GM18498 (cell line): ENCODE data around the gene ADTRP.
A peak's percentile ranks its signal among the peaks of the same experiment; 100 is the strongest.
"Not testable (repeated sequence)": the region's sequence is repeated elsewhere in the genome, so short reads cannot be mapped to it uniquely, and the experiment has no call there.

Source experiments
- ATAC-seq: cut with Tn5 transposase; IDR thresholded peaks from one replicate; pipeline ENCODE4 v1.9.1; 2021; ENCODE audit warnings: mild to moderate bottlenecking, moderate library complexity; ENCODE audit not compliant: unreplicated experiment

ADTRP gene

DNA sequence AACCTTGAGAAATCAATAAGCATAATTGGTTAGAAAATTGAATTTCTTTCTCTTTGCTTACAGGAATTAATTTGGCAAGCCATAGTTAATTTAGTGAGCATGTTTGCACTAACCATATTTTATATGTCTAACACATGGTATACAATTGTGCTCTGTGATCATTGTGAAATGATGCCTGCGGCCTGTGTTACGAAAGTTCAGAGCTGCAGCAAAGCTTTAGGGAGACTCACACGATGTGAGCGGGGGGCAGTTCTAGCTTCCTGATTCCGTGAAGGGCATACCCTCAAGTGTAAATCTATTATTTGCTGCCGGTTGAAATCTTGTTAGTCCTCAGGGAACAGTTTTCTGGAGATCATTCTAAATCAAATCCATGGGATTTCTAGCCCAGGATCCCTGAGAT, 25.5 kb upstream of the ADTRP start:
- ATAC-seq = no peak

DNA sequence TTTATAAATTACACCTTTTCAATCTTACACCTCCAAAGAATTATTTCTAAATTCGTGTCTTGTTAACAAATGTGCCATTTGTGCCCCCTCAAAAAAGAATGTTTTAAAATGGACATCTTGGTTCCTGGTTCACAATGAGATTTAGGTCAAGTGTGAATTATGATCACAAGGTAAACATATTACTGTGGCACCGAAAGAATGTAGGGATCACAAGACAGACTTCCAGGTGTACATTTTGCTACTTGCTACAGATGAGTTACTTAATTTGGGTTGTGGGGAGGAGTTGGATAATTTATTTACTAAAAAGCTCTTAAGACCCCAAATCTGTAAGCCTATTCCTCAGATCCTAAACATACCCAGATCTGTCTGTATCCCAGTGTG, 25.0 kb upstream of the ADTRP start:
- ATAC-seq = no peak

- ATAC-seq = no peak
Measured at GRCh38 chr6:11802886-11803590, 24.4 kb upstream of the ADTRP start.

DNA sequence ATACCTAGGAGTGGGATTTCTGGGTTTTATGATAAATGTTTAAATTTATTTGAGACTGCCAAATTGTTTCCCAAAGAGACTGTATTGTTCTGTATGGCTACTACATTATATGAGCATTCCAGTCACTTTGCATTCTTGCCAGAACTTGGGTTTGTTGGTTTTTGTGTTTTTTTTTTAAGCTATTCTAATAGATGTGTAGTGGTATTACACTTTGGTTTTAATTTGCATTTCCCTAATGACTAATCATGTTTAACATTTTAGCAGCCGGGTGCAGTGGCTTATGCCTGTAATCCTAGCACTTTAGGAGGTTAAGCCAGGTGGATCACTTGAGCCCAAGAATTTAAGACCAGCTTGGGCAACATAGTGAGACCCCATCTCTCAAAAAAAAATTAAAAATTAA, 21.9 kb upstream of the ADTRP start:
- not testable (repeated sequence) for ATAC-seq

DNA sequence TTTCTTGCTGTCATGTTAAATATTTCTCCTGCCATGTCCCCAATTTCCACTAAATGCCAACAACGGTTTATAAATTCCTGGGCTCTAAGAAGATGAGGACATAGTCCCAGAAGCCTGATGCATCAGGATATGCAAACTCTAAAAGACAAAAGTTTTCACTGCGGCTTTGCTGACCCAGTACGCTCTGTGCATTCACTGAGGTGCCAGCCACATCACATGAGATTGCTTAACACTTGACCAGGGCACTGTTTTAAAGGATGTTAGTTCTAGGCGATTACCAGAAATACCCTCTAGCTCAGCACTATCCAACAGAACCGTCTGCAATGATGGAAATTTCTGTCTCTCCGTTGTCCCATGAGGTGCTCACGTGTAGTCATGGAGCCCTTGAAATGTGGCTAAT, 19.9 kb upstream of the ADTRP start:
- no peak for ATAC-seq

- no peak for ATAC-seq
Measured at GRCh38 chr6:11798096-11798495, 19.5 kb upstream of the ADTRP start.

DNA sequence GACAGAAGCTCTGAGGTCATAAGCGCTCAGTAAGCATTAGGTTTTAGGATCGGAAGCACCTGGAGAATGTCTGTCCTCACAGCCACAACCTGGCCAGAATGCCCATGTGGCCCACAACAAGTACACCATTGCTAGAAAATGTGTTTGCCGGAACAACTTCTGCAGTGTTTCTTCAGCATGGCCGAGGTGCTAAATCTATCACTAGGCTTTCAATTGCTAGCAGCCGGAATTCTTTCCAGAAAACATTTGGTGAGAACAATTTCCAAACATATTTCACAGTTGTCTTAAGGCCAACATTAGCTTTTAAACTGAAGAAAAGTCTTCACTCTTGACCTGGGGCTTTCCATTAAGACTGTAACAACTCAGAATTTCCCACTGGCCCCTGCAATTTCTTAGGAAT, 18.2 kb upstream of the ADTRP start:
- no peak for ATAC-seq

DNA sequence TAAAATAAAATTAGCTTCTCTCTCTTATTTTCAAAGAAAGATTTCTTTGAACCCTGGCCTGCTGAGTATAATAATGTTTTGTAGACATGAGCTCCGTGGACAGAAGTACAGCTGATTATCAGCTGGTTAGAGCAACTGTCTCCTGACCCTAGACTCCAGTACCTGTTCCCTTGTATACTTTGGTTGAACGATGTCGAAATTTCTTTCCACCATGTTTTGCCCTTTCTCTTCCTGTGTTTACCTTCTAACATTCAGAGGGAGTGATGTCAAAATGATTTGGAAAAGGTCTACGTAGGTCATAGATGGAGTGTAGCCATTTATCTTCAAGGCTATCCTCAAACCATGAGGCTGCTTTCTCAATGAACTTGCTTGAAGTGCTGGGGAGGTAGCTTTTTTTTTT, 16.8 kb upstream of the ADTRP start:
- ATAC-seq = no peak

- ATAC-seq = no peak
Measured at GRCh38 chr6:11793277-11793676, 14.7 kb upstream of the ADTRP start.

DNA sequence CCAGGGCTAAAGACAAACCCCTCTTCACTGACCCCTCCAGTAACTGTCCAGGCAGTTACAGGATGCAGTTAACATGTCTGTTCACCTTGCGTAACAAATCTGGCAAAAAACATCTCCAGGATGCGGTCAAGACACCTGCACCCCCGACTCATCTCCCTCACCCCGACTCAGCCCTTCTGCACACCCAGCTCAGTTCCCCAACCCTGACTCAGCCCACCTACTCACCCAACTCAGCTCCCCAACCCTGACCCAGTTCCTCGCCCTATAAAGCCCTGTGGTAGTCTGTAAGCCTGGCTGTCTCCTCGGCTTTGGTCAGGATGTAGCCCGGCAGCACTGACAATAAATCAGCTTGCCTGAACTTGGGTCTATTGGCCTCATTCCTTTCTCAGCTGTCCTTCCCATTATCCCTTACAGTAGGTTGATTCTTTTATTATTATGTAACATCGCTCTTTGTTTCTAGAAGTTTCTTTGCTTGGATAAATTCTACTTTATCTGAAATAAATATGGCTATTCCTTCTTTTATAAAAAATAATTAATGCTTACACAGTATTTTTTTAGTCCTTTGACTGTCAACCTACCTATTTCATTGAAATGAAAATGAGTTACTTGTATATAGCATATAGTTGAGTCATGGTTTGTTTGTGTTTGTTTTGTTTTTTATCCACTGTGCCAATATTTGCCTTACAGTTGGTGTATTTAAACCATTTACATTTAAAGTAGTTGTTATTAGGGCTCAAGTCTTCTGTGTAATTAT, 12.9 kb upstream of the ADTRP start:
- ATAC-seq = no peak

DNA sequence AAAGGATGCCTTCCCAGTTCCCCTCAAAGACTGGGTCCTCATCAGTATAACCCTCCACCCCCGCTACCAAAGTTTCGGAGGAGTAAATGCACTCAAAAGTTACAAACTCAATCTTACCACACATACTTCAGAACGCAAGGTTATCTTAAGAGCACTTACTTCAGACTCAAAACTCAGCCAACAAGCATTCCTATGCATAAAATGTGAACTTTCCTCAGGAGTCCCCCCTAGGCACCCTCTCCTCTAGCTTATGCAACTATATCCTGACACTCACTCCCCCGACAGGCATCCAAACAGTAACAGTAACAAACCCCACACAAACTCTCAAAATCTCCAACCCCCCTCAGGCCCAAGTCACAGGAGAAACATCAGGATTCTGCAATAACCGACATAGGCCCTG, 11.1 kb upstream of the ADTRP start:
- ATAC-seq = no peak

DNA sequence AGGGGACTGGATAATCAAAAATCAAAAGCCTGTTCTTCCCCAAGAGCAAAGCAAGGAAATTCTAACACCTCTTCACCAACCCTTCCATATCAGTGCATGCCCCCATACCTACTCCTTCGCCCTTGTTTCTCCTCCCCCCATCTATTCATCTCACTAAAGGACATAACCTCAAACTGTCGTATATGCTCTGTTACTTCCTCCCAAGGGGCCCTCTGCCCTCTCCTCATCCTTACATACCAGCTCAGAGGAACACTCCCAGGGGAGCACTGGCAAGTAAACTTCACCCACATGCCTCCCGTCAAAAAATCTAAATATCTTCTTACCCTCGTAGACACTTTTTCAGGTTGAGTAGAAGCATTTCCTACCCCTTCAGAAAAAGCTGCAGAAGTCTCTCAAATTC, 9.4 kb upstream of the ADTRP start:
- ATAC-seq = no peak

DNA sequence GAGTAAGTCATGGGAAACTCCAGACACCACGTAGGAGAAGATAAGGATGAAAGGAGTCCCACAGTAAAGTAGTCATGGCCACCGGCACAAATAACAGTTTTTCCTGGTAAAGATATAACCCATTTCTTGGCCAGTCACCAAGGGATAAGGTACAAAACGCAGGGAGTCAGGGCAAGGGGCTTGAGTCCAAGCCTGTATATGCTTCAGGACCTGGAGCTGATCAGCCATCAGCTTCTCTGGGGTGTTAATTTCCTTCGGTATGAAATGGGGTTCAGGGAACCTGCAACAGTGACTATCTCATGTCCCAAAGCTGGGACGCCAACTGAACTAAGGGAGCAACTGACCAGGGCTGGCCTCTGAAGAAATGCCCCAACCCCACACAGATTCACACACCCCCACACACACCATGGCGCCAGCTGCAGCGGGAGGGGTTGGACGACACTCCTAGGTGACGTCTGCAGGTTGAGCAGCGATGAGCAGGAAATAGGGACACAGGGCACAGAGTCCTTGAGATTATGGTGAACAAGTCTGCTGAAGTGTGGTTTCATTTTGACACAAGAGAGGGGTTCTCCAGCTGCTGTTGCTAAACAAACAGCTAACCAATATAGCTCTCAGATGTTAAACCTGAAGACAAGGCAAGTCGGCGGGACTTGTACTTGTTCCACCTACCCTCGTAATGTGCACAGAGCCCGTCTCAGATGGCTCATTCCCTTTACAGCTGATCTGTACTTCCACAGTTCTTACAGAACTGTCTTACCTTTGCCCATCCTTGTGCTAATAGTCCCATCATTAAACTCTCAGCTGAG, 7.4 kb upstream of the ADTRP start:
- peak; percentile 90 for ATAC-seq

GRCh38 chr6:11785415-11785773, 6.8 kb upstream of the ADTRP start:
- ATAC-seq = peak; percentile 61

DNA sequence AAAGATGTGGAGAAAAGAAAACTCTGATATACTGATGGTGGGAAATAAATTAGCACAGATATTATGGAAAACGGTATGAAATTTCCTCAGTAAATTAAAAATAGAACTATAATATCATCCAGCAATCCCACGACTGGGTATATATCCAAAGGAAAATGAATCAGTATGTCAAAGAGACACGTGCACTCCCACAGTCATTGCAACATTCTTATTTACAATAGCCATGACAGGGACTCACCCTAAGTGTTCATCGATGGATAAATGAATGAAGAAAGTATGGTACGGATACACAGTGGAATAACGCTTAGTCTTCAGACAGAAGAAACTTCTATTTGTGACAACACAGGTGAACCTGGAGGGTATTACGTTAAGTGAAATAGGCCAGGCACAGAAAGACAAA, 5.7 kb upstream of the ADTRP start:
- no peak for ATAC-seq

- no peak for ATAC-seq
Measured at GRCh38 chr6:11783524-11784064, 5.0 kb upstream of the ADTRP start.

DNA sequence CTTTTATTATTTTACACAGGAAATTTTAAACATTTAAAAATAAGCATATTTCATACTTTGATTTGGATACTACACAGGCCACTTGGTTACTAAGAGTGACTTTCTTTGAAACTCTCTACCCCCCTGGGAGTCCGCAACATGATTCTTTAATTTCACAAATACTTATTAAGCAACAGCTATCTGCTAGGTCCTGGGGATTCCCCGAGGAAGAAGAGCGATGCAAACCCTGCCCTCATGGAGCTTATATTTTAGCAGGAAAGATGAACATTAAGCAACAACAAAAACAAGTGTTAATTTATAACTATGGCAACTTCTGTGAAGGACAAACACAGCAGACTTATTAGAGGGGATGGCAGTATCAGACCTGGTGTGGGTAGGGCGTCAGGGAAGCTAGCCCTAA, 3.9 kb upstream of the ADTRP start:
- no peak for ATAC-seq

- ATAC-seq = no peak
Measured at GRCh38 chr6:11780097-11780428, 1.5 kb upstream of the ADTRP start.

- ATAC-seq = no peak
Measured at GRCh38 chr6:11779329-11780096, 910 bp upstream of the ADTRP start.

GRCh38 chr6:11778036-11778435, 567 bp downstream of the ADTRP start:
- no peak for ATAC-seq

DNA sequence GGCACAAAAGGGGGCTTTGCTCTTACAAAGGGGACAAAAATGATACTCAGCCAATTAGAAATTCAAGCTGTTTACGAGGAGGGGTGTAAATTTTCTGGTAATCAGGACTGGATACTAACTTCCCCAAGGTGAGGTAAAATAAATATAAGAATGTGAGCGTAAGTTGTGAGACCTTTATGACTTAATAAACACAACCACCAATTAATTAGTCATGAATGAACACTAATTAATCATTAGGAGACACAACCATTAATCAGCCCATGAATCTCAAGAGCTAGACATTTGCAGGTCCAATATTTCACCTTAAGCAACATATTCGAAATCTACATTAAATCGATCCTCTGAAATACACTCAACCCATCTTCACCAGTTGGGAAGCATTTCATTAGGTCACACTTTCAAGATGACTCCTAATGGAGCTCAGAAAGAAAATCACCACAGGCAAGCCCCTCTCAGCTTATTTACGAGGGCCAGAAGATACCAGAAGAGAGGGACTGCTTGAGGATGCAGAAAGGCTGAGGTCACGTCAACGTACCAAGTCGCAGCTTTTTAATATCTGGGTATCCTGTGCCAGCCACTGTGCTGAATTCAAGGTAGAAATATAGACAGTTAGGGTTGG, 2.7 kb downstream of the ADTRP start:
- no peak for ATAC-seq
